GM21619 (cell line): ENCODE results near the gene DLEC1.
"Not testable (repeated sequence)": the region's sequence is repeated elsewhere in the genome, so short reads cannot be mapped to it uniquely, and the experiment has no call there.

ENCODE experiments used
- ATAC-seq: cut with Tn5 transposase; IDR thresholded peaks from one replicate; pipeline ENCODE4 v1.9.1; 2021; ENCODE audit not compliant: unreplicated experiment

Gene DLEC1

GRCh38 chr3:38083871-38084333 lies 44.9 kb downstream of the DLEC1 start:
- ATAC-seq, result no peak

GRCh38 chr3:38084334-38085310 lies 45.6 kb downstream of the DLEC1 start:
- no peak for ATAC-seq

GRCh38 chr3:38085311-38085942 lies 46.4 kb downstream of the DLEC1 start:
- no peak for ATAC-seq

GRCh38 chr3:38085943-38086324 lies 46.9 kb downstream of the DLEC1 start:
- no peak for ATAC-seq

GRCh38 chr3:38086496-38086895 lies 47.5 kb downstream of the DLEC1 start:
- no peak for ATAC-seq

GRCh38 chr3:38087278-38087677 lies 48.3 kb downstream of the DLEC1 start:
- ATAC-seq, result not testable (repeated sequence)

- no peak for ATAC-seq
Observed at GRCh38 chr3:38088126-38089078, 49.4 kb downstream of the DLEC1 start.

- no peak for ATAC-seq
Observed at GRCh38 chr3:38089163-38089562, 50.2 kb downstream of the DLEC1 start.

- ATAC-seq, result no peak
Observed at GRCh38 chr3:38090453-38090852, 51.4 kb downstream of the DLEC1 start.

- no peak for ATAC-seq
Observed at GRCh38 chr3:38094999-38095398, 56.0 kb downstream of the DLEC1 start.

- ATAC-seq, result no peak
Observed at GRCh38 chr3:38095669-38096483, 56.9 kb downstream of the DLEC1 start.

- no peak for ATAC-seq
Observed at GRCh38 chr3:38097446-38098375, 58.7 kb downstream of the DLEC1 start.

- ATAC-seq, result no peak
Observed at GRCh38 chr3:38098376-38098723, 59.3 kb downstream of the DLEC1 start.

GRCh38 chr3:38099518-38099917 lies 60.5 kb downstream of the DLEC1 start:
- ATAC-seq, result no peak

- ATAC-seq, result no peak
Observed at GRCh38 chr3:38100498-38100897, 61.5 kb downstream of the DLEC1 start.

- no peak for ATAC-seq
Observed at GRCh38 chr3:38101811-38102443, 62.9 kb downstream of the DLEC1 start.

- no peak for ATAC-seq
Observed at GRCh38 chr3:38102444-38102814, 63.4 kb downstream of the DLEC1 start.

- no peak for ATAC-seq
Observed at GRCh38 chr3:38105525-38105924, 66.5 kb downstream of the DLEC1 start.
